Loucy (cell line): ENCODE measurements around the gene DDX42.
"Not testable (repeated sequence)": the region's sequence is repeated elsewhere in the genome, so short reads cannot be mapped to it uniquely, and the experiment has no call there.

Source experiments
- CTCF ChIP-seq: fragments of 200-600 bp; sonication (generic); conservative IDR thresholded peaks from 2 replicates; pipeline ENCODE4 v1.5.1; 2014; ENCODE audit warnings: mild to moderate bottlenecking, antibody characterized with exemption, low read length
- EZH2phosphoT487 ChIP-seq: fragments of 200-600 bp; IDR thresholded peaks from 2 replicates; pipeline ENCODE4 v1.6.1; 2018; ENCODE audit warnings: antibody characterized with exemption, mild to moderate bottlenecking, moderate library complexity, borderline replicate concordance

- not testable (repeated sequence) for TF ChIP-seq CTCF, EZH2phosphoT487
These were observed 92.7 kb downstream of the DDX42 start for GRCh38 chr17:63866625-63867024.
